ENCODE measurements around the gene ATG10. TPM values are rescaled to one million over a fixed set of nuclear protein-coding genes. Genes with fewer than 3 reads are reported as not detected.
A peak's percentile ranks its signal among the peaks of the same experiment; 100 is the strongest.

Gene ATG10
- total and polyA plus RNA-seq, 8 donors = 6.4 to 15.7 (median 11.1) TPM

- Histone ChIP-seq H3K4me1 (peaks cover 5 to 21% of the 10 kb centered on the region in 2 donors), H3K4me3 (peak overlapping the region; percentile 91 to 93), H3K9me3 (no peaks in the 10 kb centered on the region), H3K27me3 (no peaks in the 10 kb centered on the region), H3K36me3 (peaks cover 0 to 43% of the 10 kb centered on the region in 2 donors), H3K27ac (peak overlapping the region; percentile 72 to 77)
- intact Hi-C loops (cut with DNase I) = no loop called here
- DNase-seq (no peak), ATAC-seq (no peak)
- TF ChIP-seq CTCF (IDR thresholded peaks at IDR 0.05) = no peak
These were observed 305.8 kb downstream of the ATG10 start for GRCh38 chr5:82277613-82277986.

- H3K4me3 ChIP-seq = peak within 1 kb of the TSS; percentile 91 to 93
- H3K27me3 ChIP-seq = no peaks in the 10 kb centered on the region
- peak within 1 kb of the TSS; percentile 72 to 77 for H3K27ac ChIP-seq
- intact Hi-C loops (cut with DNase I) = no loop called here
- DNase-seq (peak; percentile 93 to 96 (median 94)), ATAC-seq (peak; percentile 98)
- no peak for TF ChIP-seq CTCF (IDR thresholded peaks at IDR 0.05)
- peaks cover 5 to 21% of the 10 kb centered on the region in 2 donors for H3K4me1 ChIP-seq
- H3K36me3 ChIP-seq = peaks cover 0 to 38% of the 10 kb centered on the region in 2 donors
- no peaks in the 10 kb centered on the region for H3K9me3 ChIP-seq
These were observed 306.3 kb downstream of the ATG10 start, which contains the start of gene RPS23 for GRCh38 chr5:82277987-82278710. Gene RPS23 (minus strand): TSS chr5:82278354. CDS start chr5:82278323, 31 bp downstream.

- Histone ChIP-seq H3K4me1 (peaks cover 5 to 21% of the 10 kb centered on the region in 2 donors), H3K36me3 (peaks cover 0 to 31% of the 10 kb centered on the region in 2 donors), H3K4me3 (peak overlapping the region; percentile 91 to 93), H3K27me3 (no peaks in the 10 kb centered on the region), H3K9me3 (no peaks in the 10 kb centered on the region), H3K27ac (peak overlapping the region; percentile 72 to 77)
- no peak for DNase-seq
- intact Hi-C loops (cut with DNase I) = no loop called here
- no peak for TF ChIP-seq CTCF (IDR thresholded peaks at IDR 0.05)
- no peak for ATAC-seq
These were observed 307.0 kb downstream of the ATG10 start for GRCh38 chr5:82278711-82279370.

- ATAC-seq = no peak
- Histone ChIP-seq H3K27me3 (no peaks in the 10 kb centered on the region), H3K36me3 (no peaks in the 10 kb centered on the region), H3K9me3 (no peaks in the 10 kb centered on the region), H3K27ac (no peak overlapping the region), H3K4me3 (no peak overlapping the region), H3K4me1 (no peaks in the 10 kb centered on the region)
- DNase-seq = no peak
- no peak for TF ChIP-seq CTCF (IDR thresholded peaks at IDR 0.05)
- intact Hi-C loops (cut with DNase I) = no loop called here
These were observed 312.1 kb downstream of the ATG10 start for GRCh38 chr5:82283893-82284292.

- ATAC-seq = no peak
- no peak for DNase-seq
- no peaks in the 10 kb centered on the region for H3K27me3 ChIP-seq
- H3K4me1 ChIP-seq = no peaks in the 10 kb centered on the region
- no peak overlapping the region for H3K27ac ChIP-seq
- TF ChIP-seq CTCF (IDR thresholded peaks at IDR 0.05) = no peak
- H3K36me3 ChIP-seq = no peaks in the 10 kb centered on the region
- H3K9me3 ChIP-seq = no peaks in the 10 kb centered on the region
- no peak overlapping the region for H3K4me3 ChIP-seq
- intact Hi-C loops (cut with DNase I) = no loop called here
These were observed 313.4 kb downstream of the ATG10 start for GRCh38 chr5:82285206-82285605.

Data from left lung (tissue), 10 donors.